ENCODE results near the gene KIF2A.

The KIF2A gene

DNA sequence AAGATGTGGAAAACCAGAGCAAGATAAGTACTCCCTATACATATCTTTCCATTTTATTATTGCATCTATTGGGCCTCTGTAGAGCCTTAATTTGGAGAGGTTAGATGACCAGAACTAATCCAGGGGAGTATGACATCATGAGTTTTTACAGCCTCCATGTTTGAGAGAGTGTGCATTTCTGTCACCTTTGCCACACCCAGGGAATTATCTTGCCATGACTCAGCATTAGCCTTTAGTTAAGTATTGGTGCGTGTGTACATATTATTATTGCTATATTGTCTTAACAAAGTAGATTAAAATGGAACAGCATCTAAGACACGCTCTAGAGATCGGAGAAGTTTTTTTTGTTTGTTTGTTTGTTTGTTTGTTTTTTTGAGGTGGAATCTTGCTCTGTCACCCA is 70.1 kb downstream of the KIF2A start:
- no peak for DNase-seq

DNA sequence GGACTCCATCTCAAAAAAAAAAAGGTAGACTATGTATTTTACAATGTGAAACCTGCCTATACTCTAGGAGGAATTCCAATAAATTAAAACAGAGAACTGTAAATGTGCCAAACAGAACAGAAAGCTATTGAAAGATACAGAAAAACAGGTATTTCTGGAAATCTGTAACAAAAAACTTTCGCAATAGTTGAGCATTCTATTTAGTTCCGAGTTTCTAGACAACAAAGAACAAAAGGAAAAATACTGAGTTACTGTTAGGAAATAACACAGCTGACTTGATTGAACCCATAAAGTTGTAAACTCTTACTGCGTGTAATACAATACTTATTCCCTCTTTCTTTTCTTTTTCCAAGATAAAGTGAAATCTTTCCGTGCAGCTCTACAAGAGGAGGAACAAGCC is 79.1 kb downstream of the KIF2A start:
- DNase-seq, result no peak

DNA sequence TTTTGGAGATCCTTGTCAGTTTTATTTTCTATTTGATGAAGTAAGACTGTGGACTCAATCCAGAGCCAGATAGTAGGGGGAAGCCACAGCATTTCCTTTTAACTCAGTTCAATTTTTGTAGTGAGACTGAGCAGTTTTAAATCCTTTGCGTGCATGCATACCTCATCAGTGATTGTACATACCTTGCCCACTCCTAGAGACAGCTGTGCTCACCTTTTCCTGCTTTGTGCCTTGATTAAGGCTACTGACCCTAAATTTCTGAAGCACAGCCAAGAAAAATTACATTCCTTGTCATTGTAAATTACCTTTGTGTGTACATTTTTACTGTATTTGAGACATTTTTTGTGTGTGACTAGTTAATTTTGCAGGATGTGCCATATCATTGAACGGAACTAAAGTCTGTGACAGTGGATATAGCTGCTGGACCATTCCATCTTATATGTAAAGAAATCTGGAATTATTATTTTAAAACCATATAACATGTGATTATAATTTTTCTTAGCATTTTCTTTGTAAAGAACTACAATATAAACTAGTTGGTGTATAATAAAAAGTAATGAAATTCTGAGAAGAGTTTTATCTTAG is 79.9 kb downstream of the KIF2A start:
- DNase-seq, result no peak

DNA sequence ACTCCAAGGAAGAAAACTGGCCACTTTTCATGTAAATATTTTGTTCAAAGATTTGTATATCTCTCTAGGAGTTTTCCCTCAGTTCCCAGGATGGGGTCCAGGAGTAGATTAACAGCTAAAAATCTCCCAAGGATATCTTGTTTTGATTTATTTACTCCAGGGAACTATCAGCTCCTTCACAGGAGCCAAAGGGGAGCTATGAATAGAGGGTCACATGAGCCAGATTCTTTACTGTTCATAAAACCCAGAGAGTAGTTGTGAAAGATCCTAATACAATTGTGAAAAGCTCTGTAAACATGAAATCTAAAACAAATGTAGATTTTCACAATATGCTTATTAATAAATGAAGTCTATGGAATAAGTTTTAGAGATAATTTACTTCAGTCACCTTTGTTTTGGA is 80.8 kb downstream of the KIF2A start:
- no peak for DNase-seq

DNA sequence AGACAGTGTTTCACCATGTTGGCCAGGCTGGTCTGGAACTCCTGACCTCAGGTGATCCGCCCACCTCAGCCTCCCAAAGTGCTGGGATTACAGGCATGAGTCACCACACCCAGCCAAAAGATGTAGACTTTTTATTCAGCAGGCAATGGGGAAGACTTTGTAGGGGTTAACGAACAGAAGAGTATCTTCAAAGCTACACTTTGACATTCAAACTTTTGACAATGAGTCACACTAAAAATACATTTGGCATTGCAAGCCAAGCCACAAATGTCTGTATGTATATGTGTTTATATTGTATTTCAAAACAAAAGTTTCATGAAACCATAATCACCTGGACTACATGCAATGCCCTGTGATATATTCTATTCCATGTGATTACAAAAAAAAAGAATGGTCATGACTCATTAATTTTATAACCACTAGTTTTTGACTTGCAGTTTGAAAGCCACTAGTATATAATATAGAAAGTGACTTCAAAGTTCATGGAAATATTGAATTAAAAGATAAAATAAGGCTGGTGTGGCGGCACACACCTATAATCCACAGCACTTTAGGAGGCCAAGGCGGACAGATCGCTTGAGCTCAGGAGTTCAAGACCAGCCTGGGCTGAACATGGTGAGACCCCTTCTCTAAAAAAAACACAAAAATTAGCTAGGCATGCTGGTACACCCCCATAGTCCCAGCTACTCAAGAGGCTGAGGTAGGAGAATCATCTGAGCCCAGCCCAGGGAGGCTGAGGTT is 89.4 kb downstream of the KIF2A start:
- DNase-seq, result no peak

DNA sequence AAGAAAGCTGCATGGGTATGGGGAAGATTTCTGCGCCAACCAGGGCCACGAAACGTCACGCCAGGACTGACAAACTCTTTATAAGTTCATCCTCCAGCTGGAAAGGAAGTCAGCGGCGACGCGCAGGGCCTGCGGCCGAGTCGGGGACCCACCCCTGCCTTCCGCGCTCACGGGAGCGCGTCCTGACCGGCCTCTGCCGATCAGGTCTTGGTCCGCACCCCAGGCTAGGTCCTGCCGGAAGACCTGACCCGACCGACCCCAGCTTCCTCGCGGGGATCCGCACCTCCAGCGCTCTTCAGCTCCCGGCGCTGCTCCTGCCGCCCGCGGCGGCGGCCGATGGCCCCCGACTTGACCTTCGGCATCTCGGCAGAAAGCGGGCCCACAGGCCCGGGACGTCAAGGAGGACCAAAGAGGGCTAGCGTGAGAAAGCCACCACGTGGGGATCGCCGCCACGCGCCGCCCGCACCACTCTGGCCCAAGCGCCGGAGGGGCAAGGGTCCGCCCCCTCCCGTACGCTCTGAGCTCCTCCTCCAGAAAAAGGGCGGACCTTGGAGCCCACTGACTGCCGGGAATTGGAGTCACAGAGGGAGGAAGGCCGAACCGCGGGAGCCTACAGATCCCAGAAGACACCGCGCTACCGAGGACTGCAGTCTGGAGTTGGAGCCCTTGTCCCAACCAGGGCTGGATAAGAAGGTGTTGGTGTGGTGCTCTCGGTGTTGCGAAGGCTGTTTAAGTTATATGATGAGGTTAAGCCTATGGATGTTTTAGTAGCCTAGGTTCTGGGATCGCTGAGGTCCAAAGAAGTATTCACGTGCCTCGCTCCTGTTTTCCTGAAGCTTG is 97.6 kb downstream of the KIF2A start, which contains the start of gene DIMT1:
Gene DIMT1, minus strand, starts transcription at position 495 of the 840 bp plus-strand sequence. Its CDS starts 133 bp downstream, at position 362.
- peak; percentile 47 to 98 (median 94) for DNase-seq

DNA sequence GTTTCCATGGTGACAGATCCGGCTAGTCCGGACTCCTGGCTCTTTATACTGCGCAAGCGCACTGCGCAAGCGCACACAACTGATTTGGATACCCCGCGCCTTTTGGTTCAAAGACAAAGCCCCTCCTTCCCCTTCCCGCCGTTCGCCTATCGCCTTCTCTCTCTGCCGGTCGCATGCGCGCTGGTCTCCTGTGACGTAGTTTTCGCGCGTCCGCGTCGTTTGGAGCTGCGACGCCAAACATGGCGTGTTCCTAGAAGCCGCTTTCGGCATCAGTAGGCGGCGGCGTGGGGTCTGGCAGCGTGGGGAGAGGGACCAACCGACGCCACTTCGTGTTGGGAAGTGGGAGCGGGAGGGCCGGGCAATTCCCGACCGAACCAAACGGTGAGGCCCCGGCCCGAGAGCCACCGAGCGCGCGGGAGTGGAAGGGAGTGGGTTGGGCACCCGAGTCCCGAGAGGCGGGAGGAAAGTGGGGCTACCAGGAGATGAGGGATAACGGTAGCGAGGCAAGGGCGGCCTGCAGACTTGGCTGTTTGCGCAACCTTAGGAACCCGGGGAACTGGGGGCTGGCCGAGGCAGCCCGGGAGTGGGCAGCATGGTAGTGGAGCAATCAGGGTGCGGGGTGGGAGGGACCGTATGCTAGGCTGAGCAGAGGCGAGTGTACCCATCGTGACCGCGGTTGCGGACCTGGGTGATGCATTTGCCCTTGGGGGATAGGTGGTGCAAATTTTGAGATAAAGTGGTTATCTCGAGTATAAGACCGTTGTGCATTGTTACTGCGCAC is 106.7 kb downstream of the KIF2A start, which contains the start of gene IPO11:
Gene IPO11, plus strand, starts transcription at position 215 of the 781 bp plus-strand sequence. CDS start 24,517 bp downstream, outside the sequence.
- DNase-seq, result peak; percentile 87 to 99 (median 96)

DNA sequence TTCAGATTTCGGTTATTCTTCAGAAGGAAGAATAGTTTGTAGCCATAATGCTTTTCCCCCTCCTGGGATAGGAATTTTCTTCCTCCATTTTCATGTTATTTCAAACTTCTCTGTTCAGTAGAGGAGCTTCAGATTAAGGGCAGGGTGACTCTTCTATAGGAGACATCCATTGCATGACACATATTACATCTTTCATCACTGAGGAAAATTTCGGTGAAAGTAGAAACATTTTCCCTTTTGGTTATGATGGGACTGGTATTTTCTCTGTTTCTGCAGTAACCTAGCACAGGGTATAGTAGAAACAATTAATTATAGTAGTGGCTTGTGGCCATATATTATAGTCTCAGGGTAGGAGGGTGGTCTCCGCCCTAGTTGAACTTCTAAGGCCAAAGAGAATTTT is 107.7 kb downstream of the KIF2A start:
- DNase-seq, result no peak

DNA sequence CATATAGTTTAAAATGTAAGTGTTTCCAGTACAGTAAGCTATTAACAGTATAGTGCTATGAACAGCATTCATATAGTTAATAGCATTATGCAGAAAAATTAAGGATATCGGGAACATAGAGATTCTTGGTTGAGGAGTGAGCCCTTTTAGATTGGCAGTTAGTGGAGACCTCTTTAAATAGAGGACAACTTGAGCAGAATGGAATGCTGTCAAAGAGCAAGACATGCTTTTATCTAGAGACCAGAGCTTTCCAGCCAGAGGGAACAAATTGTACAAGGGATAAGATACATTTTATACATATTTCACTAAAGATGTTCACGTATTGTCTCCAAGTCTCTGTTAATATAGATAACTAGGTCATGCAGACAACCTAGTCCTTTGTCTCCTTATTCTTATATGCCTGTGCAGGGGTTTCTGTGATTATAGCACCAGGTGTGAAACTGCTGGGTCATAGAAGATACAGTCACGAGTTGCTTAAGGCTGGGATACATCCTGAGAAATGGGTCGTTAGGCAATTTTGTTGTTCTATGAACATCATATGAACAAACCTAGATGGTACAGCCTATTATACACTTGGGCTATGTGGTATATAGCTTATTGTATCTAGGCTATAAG is 112.6 kb downstream of the KIF2A start:
- no peak for DNase-seq

DNA sequence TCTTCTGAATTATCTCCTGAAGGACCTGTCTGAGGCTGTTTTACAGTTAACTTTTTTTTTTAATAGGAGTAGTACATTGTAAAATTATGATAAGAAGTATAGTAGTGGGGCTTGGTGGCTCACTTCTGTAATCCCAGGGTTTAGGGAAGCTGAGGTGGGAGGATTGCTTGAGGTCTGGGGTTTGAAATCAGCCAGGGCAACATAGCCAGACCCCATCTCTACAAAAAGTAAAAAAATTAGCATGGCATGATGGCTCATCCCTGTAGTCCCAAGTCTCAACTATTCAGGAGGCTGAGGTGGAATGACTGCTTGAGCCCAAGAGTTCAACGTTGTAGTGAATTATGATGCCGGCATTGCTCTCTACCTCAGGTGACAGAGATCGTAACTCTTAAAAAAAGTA is 113.6 kb downstream of the KIF2A start:
- no peak for DNase-seq

DNA sequence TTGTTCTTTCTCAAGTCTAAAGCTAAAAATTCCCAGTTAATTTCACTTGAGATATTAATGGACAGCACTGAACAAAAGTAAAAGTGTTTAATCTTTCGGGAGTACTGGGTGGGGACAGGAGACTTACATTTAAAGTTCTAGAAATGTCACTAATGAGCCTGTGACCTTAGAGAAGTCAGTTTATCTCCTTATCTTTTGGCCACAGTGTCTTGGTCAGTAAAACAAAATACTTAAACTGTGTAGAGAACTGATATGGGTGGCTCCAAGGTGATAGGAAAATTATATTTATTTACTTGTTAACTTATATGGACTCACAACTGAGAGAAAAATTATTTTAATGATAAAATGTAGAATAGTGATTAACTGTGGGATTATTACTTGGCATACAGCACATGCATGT is 115.4 kb downstream of the KIF2A start:
- DNase-seq, result no peak

DNA sequence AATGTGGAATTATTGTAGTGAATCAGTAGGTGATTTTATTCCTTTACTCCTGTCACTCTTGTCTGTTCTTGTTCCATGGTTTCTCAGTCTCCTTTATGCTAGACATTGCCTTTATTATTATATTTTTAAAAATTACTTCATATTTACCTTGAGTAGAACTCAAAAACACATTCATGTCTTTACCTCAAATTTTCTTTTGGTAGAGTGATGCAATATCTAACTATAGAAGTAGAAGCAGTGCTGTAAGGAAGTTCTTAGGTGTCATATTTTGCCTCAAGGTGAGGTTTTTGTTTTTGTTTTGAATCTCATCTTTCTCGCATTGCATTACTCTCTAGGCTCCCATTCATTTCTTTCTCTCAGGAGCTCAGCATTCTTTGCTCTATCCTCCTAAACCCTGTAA is 118.8 kb downstream of the KIF2A start:
- no peak for DNase-seq

DNA sequence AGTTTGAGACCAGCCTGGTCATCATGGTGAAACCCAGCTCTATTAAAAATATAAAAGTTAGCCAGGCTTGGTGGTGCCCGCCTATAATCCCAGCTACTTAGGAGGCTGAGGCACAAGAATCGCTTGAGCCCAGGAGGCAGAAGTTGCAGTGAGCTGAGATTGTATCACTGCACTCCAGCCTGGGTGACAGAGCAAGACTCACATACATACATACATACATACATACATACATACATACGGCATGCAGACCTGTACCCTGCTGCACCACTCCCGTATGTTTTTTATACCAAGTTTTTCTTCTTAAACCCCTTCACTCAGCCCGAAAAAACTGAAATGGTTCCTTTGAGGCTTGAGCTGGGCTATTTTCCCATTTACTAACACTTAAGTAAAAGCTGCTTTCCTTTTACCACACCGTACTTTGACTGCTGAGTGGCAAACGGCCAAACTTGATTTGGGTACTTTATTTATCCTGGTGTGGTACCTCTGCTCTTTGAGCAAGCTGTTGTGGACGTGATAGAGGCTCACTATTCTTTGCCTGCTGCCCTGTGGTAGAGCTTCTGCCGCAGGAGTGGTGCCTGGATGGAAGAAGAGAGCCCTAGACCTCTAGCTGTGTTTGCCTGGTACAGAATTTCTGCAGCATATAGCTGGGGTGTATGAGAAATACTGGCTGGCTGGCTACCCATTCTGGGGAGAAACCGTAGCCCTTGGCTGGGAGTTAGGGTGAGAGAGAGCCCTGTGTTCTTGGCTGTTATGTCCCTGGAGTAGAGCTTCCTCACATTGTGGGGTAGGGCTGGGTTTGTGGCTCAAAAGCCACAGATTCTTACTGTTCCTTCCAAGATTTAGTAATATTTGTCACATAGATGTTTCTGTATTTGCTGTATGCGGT is 126.0 kb downstream of the KIF2A start:
- DNase-seq, result peak in 1 of 51 donors; percentile 1

DNA sequence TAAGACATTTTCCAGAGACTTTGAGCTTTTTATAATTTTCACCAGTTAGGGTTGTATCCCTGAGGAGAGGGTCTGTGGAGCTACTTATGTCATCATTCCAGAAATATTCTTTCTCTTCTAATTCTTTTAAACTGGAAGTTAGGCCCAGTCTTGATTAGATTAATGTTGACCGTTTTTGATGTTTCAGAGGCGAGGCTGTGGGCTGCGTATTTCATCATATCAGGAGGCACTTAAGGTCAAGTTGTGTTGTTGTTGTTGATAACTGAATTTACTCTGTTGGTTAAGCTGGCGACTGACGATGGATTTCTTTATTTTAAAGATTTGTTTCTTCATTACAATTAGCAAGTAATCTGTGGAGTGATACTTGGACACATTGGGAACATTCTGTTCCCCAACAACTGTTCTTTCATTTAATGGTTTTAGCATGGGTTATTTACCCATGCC is 126.6 kb downstream of the KIF2A start:
- DNase-seq, result peak in 1 of 51 donors; percentile 11
